Lower leg skin (tissue), 3 donors: ENCODE data around the gene CCDC188.

Source experiments
- CTCF ChIP-seq, 3 donors: fragments of 450-650 bp; IDR thresholded peaks; one replicate each; pipeline ENCODE4 v1.5.1; 2016; ENCODE audit warnings: antibody characterized with exemption in 3 of 3, mild to moderate bottlenecking in 3 of 3, moderate library complexity in 2 of 3
- POLR2A ChIP-seq, 2 donors: fragments of 450-650 bp; IDR thresholded peaks; one replicate each; pipeline ENCODE4 v1.6.1; 2016 to 2017; ENCODE audit warnings: antibody characterized with exemption in 2 of 2, mild to moderate bottlenecking in 1 of 2, moderate library complexity in 1 of 2

- TF ChIP-seq CTCF (IDR thresholded peaks at IDR 0.05) (no peak), POLR2A (IDR thresholded peaks at IDR 0.05) (no peak)
Observed at GRCh38 chr22:20128619-20128901, 22.3 kb downstream of the CCDC188 start.
